Breast epithelium (tissue), 4 donors: ENCODE measurements around the gene DPYD. TPM values are rescaled to one million over a fixed set of nuclear protein-coding genes. Genes with fewer than 3 reads are reported as not detected.

Experiments
- DNase-seq, 2 donors: peaks; one replicate each; pipeline ENCODE4 v3.0.0-alpha.2; 2019; ENCODE audit warnings: low spot score in 2 of 2
- H3K27ac ChIP-seq, 2 donors: fragments of 200-600 bp; sonication (generic) in 1 of 2; one replicate each; pipeline ENCODE4 v1.5.1; 2016 to 2019; ENCODE audit warnings: mild to moderate bottlenecking in 1 of 2
- H3K27me3 ChIP-seq, 2 donors: fragments of 200-600 bp; sonication (generic) in 1 of 2; one replicate each; pipeline versions ENCODE4 v1.5.1 to v1.6.0; 2017 to 2019; ENCODE audit warnings: control low read depth in 1 of 2, mild to moderate bottlenecking in 1 of 2
- H3K36me3 ChIP-seq: fragments of 200-600 bp; one replicate; pipeline ENCODE4 v1.5.1; 2019
- H3K4me1 ChIP-seq, 2 donors: fragments of 200-600 bp; sonication (generic); one replicate each; pipeline ENCODE4 v1.5.1; 2016 to 2019; ENCODE audit warnings: control low read depth in 1 of 2
- H3K4me3 ChIP-seq, 3 donors: fragments of 200-600 bp; sonication (generic); 1 replicate in 2 of 3; 2 replicates in 1 of 3; pipeline ENCODE4 v1.5.1; 2016 to 2019; ENCODE audit warnings: mild to moderate bottlenecking in 3 of 3, moderate library complexity in 2 of 3
- H3K9me3 ChIP-seq, 2 donors: fragments of 200-600 bp; sonication (generic) in 1 of 2; one replicate each; pipeline ENCODE4 v1.5.1; 2016 to 2019; ENCODE audit warnings: control low read depth in 1 of 2
- POLR2A ChIP-seq: fragments of 450-650 bp; IDR thresholded peaks from one replicate; pipeline ENCODE4 v1.6.1; 2016; ENCODE audit warnings: antibody characterized with exemption, mild to moderate bottlenecking, moderate library complexity
- POLR2AphosphoS5 ChIP-seq, 3 donors: sonication (generic); formaldehyde crosslinking; IDR thresholded peaks; one replicate each; pipeline ENCODE4 v1.6.1; 2017; ENCODE audit warnings: antibody characterized with exemption in 3 of 3
- intact Hi-C: fragments of 100-400 bp; cut with DNase I; formaldehyde crosslinking; loops from one replicate; pipeline ENCODE4 v1.15.1; 2023; ENCODE audit warnings: low total_unique reads
- total RNA-seq, 3 donors: library from RNA; depleted of rRNA; stranded (reverse); fragments of >200 nt; gene quantifications; one replicate each; pipeline ENCODE4 v1.1.0, GENCODE V29; 2016
- TF ChIP-seq, protein P1 (sequence below), 3 donors: fragments of 450-650 bp; IDR thresholded peaks; one replicate each; pipeline ENCODE4 v1.5.1; 2016 to 2017; ENCODE audit warnings: antibody characterized with exemption in 3 of 3, mild to moderate bottlenecking in 3 of 3, moderate library complexity in 3 of 3

DPYD gene
- total RNA-seq, 3 donors from 2014 or later = 56.4 to 95.1 (median 58.1) TPM

- Histone ChIP-seq H3K27ac (no peak overlapping the region), H3K36me3 (no peaks in the 10 kb centered on the region), H3K9me3 (peaks cover 0 to 6% of the 10 kb centered on the region in 2 donors), H3K4me3 (no peak overlapping the region), H3K27me3 (no peaks in the 10 kb centered on the region), H3K4me1 (no peaks in the 10 kb centered on the region)
- intact Hi-C loops = no loop called here
- TF ChIP-seq, protein P1, sequence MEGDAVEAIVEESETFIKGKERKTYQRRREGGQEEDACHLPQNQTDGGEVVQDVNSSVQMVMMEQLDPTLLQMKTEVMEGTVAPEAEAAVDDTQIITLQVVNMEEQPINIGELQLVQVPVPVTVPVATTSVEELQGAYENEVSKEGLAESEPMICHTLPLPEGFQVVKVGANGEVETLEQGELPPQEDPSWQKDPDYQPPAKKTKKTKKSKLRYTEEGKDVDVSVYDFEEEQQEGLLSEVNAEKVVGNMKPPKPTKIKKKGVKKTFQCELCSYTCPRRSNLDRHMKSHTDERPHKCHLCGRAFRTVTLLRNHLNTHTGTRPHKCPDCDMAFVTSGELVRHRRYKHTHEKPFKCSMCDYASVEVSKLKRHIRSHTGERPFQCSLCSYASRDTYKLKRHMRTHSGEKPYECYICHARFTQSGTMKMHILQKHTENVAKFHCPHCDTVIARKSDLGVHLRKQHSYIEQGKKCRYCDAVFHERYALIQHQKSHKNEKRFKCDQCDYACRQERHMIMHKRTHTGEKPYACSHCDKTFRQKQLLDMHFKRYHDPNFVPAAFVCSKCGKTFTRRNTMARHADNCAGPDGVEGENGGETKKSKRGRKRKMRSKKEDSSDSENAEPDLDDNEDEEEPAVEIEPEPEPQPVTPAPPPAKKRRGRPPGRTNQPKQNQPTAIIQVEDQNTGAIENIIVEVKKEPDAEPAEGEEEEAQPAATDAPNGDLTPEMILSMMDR (IDR thresholded peaks at IDR 0.05) = no peak
- no peak for DNase-seq
Measured at GRCh38 chr1:97621955-97622354, 298.9 kb downstream of the DPYD start.

DNA sequence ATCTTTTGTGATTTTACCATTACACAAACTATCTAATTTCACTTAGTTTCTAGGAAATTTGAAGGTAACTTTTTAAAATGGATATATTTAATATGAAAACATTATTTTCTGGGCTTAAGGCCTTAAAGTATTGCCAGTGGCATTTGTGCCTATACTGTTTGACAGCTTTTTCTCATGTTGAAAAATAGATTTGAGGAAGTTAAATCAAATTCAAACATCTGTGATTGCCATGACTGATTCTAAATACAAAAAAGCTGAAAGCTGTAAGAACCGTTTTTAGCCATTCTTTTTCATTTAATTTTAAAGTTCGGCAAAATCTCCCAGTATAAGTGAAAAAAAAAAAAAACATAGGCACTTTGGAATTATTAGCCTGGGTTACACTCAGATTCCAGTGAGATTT, 301.1 kb downstream of the DPYD start:
- DNase-seq = no peak
- no peak for TF ChIP-seq POLR2AphosphoS5 (IDR thresholded peaks at IDR 0.05)
- TF ChIP-seq, protein P1 (IDR thresholded peaks at IDR 0.05) = no peak
- TF ChIP-seq POLR2A = no peak
- no peak overlapping the region for H3K27ac ChIP-seq
- intact Hi-C loops = no loop called here
- no peaks in the 10 kb centered on the region for H3K36me3 ChIP-seq
- no peaks in the 10 kb centered on the region for H3K27me3 ChIP-seq
- no peaks in the 10 kb centered on the region for H3K4me1 ChIP-seq
- H3K4me3 ChIP-seq = no peak overlapping the region
- peaks cover 0 to 6% of the 10 kb centered on the region in 2 donors for H3K9me3 ChIP-seq

GRCh38 chr1:97610748-97611147, 310.1 kb downstream of the DPYD start:
- no peaks in the 10 kb centered on the region for H3K36me3 ChIP-seq
- no peak for DNase-seq
- H3K27me3 ChIP-seq = no peaks in the 10 kb centered on the region
- H3K9me3 ChIP-seq = no peaks in the 10 kb centered on the region
- TF ChIP-seq POLR2AphosphoS5 (IDR thresholded peaks at IDR 0.05) (no peak), POLR2A (no peak)
- TF ChIP-seq, protein P1 (IDR thresholded peaks at IDR 0.05) = no peak
- no peak overlapping the region for H3K4me3 ChIP-seq
- no peak overlapping the region for H3K27ac ChIP-seq
- intact Hi-C loops = loop anchor here (5.0 kb wide), 1 partner anchor 502 kb away; no protein-coding TSS in a partner anchor
- no peaks in the 10 kb centered on the region for H3K4me1 ChIP-seq

DNA sequence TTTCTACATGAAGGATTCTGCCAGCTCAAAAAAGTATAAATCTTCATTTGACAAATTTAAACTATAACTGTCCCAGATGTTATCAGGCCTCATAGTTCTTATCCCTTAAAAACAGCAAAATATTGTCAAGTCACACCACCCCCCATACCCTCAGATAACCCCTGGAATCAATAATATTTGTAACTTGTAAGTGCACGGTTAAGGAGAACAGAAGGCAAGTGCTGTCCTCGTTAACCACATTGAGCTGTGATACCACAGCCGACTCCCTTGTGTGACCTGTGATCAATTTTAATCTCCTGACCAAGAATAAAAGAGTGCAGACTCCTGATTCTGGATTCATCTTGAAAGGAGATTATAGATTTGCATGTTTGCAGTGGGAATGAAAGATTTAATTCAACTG, 310.7 kb downstream of the DPYD start:
- DNase-seq = no peak

DNA sequence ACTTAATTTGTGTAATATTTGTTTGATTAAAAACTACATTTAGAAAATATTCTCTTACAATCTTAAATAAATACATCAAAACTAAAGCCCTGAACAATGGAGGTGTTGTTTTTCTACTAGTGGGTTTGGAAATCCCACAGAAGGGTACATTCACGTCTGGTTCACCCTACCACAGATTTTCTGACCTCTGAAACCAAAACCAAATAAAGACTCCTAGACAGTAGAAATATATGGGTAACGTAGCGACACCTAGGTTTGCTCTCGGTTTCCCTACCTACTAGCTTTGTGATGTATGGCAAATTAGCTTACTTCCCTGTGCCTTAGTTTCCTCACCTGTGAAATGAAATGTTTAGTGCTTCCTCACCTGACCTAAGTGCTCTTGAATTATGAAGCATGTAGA, 312.6 kb downstream of the DPYD start:
- H3K36me3 ChIP-seq = no peaks in the 10 kb centered on the region

More for the DNA sequence above, 310.7 kb downstream of the DPYD start:
- no peak overlapping the region for H3K4me3 ChIP-seq
- H3K27ac ChIP-seq = no peak overlapping the region
- no peak for TF ChIP-seq POLR2AphosphoS5 (IDR thresholded peaks at IDR 0.05)
- TF ChIP-seq, protein P1 (IDR thresholded peaks at IDR 0.05) = no peak
- TF ChIP-seq POLR2A = no peak
- H3K27me3 ChIP-seq = no peaks in the 10 kb centered on the region
- H3K9me3 ChIP-seq = no peaks in the 10 kb centered on the region
- H3K36me3 ChIP-seq = no peaks in the 10 kb centered on the region
- H3K4me1 ChIP-seq = no peaks in the 10 kb centered on the region
- intact Hi-C loops = loop anchor here (5.0 kb wide), 1 partner anchor 502 kb away; no protein-coding TSS in a partner anchor

More for the DNA sequence above, 312.6 kb downstream of the DPYD start:
- DNase-seq = no peak
- intact Hi-C loops = no loop called here
- Histone ChIP-seq H3K27me3 (no peaks in the 10 kb centered on the region), H3K9me3 (no peaks in the 10 kb centered on the region), H3K4me1 (no peaks in the 10 kb centered on the region), H3K4me3 (no peak overlapping the region), H3K27ac (no peak overlapping the region)
- no peak for TF ChIP-seq POLR2A
- TF ChIP-seq, protein P1 (IDR thresholded peaks at IDR 0.05) = no peak
